ENCODE results near the gene CDC42. TPM values are rescaled to one million over a fixed set of nuclear protein-coding genes. Genes with fewer than 3 reads are reported as not detected.

Gene CDC42
- total RNA-seq, 1 donor from 2014 or later = 216 TPM

DNA sequence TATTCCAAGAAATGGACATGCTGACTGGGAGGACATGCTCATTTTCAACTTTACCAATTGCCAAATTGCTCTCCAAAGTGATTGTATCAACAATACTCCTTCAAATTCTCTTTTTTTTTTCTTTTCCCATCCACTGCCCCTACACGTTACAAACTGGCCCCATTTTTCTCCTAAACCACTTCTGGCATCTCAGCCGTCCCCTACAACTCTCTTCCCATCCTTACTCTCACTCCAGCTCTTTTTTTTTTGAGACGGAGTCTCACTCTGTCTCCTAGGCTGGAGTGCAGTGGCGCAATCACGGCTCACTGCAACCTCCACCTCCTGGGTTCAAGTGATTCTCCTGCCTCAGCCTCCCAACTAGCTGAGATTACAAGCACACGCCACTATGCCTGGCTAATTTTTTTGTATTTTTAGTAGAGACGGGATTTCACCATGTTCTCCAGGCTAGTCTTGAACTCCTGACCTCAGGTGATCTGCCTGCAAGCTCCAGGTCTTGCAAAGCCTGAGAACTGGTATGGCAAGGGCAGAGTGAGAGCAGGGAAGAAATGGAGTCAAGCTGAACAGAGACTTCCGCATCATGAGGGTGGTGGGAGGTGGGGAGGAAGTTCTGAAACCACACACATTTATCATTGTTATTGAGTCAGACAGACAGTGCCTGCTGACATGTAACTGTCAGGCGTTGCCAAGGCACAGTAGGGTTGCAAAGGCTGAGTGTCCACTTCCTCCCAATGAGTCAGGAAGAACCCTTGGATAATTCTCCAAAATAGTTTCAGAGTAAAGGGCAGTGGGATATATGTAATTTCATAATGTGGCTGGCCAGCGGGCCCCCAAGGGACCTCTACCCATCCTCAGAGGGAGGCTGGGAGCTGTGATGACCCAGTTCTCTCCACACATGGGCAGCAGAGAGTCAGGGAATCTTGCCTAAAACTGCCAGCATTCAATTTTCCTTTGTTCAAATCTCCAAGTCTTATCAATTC lies 33.6 kb upstream of the CDC42 start:
- Mint-ChIP-seq H3K36me3 (ENCODE audit: unreplicated experiment) (no peaks in the 10 kb centered on the region), H3K4me1 (ENCODE audit: unreplicated experiment) (peaks cover 20% of the 10 kb centered on the region), H3K4me3 (ENCODE audit: unreplicated experiment) (no peak overlapping the region), H3K9me3 (ENCODE audit: unreplicated experiment) (no peaks in the 10 kb centered on the region), H3K27me3 (ENCODE audit: unreplicated experiment) (no peaks in the 10 kb centered on the region), H3K27ac (ENCODE audit: unreplicated experiment) (peak overlapping the region; percentile 87)
- peak; percentile 90 for DNase-seq (ENCODE audit: extremely low spot score, unreplicated experiment)
- TF ChIP-seq CTCF (IDR thresholded peaks at IDR 0.05) = peak; percentile 62

DNA sequence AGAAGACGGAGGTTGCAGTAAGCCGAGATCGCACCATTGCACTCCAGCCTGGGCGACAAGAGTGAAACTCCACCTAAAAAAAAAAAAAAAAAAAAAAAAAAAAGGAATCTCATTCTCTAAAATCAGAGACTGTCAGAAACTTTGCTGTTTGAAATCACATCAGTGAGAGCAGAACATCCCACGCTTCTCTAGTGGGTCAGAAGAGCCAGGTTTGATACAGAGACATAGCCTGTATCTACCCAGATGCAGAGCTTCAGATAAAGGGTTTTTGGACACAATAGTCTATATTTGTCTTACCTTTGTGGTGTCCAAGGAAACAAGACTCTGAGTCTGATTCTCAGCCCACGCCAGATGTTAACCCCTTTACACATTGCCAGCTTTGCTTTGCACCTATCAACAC lies 31.4 kb upstream of the CDC42 start:
- Mint-ChIP-seq H3K27me3 (ENCODE audit: unreplicated experiment) (no peaks in the 10 kb centered on the region), H3K9me3 (ENCODE audit: unreplicated experiment) (no peaks in the 10 kb centered on the region), H3K4me3 (ENCODE audit: unreplicated experiment) (no peak overlapping the region), H3K36me3 (ENCODE audit: unreplicated experiment) (no peaks in the 10 kb centered on the region), H3K27ac (ENCODE audit: unreplicated experiment) (no peak overlapping the region), H3K4me1 (ENCODE audit: unreplicated experiment) (peaks cover 34% of the 10 kb centered on the region)
- TF ChIP-seq CTCF (IDR thresholded peaks at IDR 0.05) = no peak
- DNase-seq (ENCODE audit: extremely low spot score, unreplicated experiment) = no peak

GRCh38 chr1:22024485-22025367 lies 27.8 kb upstream of the CDC42 start:
- no peak for TF ChIP-seq CTCF (IDR thresholded peaks at IDR 0.05)
- Mint-ChIP-seq H3K27ac (ENCODE audit: unreplicated experiment) (peak overlapping the region; percentile 94), H3K9me3 (ENCODE audit: unreplicated experiment) (no peaks in the 10 kb centered on the region), H3K4me1 (ENCODE audit: unreplicated experiment) (peaks cover 28% of the 10 kb centered on the region), H3K27me3 (ENCODE audit: unreplicated experiment) (no peaks in the 10 kb centered on the region), H3K36me3 (ENCODE audit: unreplicated experiment) (no peaks in the 10 kb centered on the region), H3K4me3 (ENCODE audit: unreplicated experiment) (peak overlapping the region; percentile 90)
- DNase-seq (ENCODE audit: extremely low spot score, unreplicated experiment) = peak; percentile 89

- peak overlapping the region; percentile 94 for H3K27ac Mint-ChIP-seq (ENCODE audit: unreplicated experiment)
- peak overlapping the region; percentile 90 for H3K4me3 Mint-ChIP-seq (ENCODE audit: unreplicated experiment)
- no peaks in the 10 kb centered on the region for H3K36me3 Mint-ChIP-seq (ENCODE audit: unreplicated experiment)
- DNase-seq (ENCODE audit: extremely low spot score, unreplicated experiment) = peak; percentile 93
- H3K27me3 Mint-ChIP-seq (ENCODE audit: unreplicated experiment) = no peaks in the 10 kb centered on the region
- H3K9me3 Mint-ChIP-seq (ENCODE audit: unreplicated experiment) = no peaks in the 10 kb centered on the region
- TF ChIP-seq CTCF (IDR thresholded peaks at IDR 0.05) = no peak
- H3K4me1 Mint-ChIP-seq (ENCODE audit: unreplicated experiment) = peaks cover 28% of the 10 kb centered on the region
Measured at GRCh38 chr1:22025368-22026155, 26.9 kb upstream of the CDC42 start.
